Stimulated activated naive B cell treated with anti-CD40 and anti-IgM and Interleukin-4, amounts not matched to agents 10 μg/mL and 1 μg/mL and 100 μg/mL, for 72 hours (primary cell): ENCODE measurements around the gene AGBL4.

Source experiments
- ATAC-seq, 2 donors: fragments of 150-1000 bp; cut with Tn5 transposase; replicated peaks; 2 replicates each; pipeline ENCODE4 v1.10.0; 2021; ENCODE audit warnings: moderate library complexity in 1 of 2
- DNase-seq: peaks from one replicate; pipeline ENCODE4 v3.0.0; 2021
- H3K27ac Mint-ChIP-seq: one replicate; pipeline ENCODE4 v1.8.0; 2022; ENCODE audit warnings: mild to moderate bottlenecking, mixed read lengths
- H3K27me3 Mint-ChIP-seq, 2 donors: one replicate each; pipeline ENCODE4 v1.8.0; 2022; ENCODE audit warnings: mixed read lengths in 2 of 2
- H3K36me3 Mint-ChIP-seq, 2 donors: one replicate each; pipeline ENCODE4 v1.8.0; 2022; ENCODE audit warnings: mixed read lengths in 2 of 2, mild to moderate bottlenecking in 1 of 2
- H3K4me1 Mint-ChIP-seq, 2 donors: one replicate each; pipeline ENCODE4 v1.8.0; 2022; ENCODE audit warnings: mixed read lengths in 2 of 2, mild to moderate bottlenecking in 1 of 2
- H3K4me3 Mint-ChIP-seq, 2 donors: one replicate each; pipeline ENCODE4 v1.8.0; 2022; ENCODE audit warnings: mild to moderate bottlenecking in 2 of 2, mixed read lengths in 2 of 2, moderate library complexity in 1 of 2
- H3K9me3 Mint-ChIP-seq, 2 donors: one replicate each; pipeline ENCODE4 v1.8.0; 2022; ENCODE audit warnings: mixed read lengths in 2 of 2, mild to moderate bottlenecking in 1 of 2

Gene AGBL4

DNA sequence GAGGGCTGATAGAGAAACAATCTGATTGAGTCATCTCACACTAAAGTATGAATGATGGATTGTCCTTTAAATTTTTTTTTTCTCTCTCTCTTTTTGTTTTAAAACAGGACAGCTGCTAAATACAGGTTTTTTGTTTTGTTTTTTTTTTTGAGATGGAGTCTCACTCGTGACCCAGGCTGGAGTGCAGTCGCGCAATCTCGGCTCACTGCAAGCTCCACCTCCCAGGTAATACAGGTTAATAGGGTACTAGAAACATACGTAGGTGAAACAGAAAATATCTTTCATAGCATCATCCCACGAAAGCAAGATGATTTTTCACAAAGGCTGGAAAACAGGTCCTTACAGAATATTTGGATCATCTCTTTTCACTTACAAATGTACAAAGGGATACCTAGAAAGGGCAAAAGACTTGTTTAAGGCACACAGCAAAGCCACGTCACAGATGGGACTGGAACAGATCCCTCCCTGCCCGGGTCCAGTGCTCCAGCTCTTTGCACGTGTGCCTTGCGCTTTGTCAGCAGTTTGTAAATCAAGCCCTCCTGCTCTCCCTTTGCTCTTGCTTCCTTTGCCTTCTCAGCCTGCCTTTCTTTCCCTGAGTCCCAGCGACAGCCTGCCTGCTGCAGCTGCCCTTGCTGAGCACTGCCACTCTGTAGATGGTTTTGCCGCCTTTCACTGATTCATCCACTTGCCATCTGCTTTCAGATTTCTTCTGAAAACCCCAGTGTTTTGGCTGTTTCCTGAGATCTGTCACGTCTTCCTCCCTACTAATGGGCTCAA, 1075.8 kb downstream of the AGBL4 start:
- no peaks in the 10 kb centered on the region for H3K9me3 Mint-ChIP-seq
- no peaks in the 10 kb centered on the region for H3K36me3 Mint-ChIP-seq
- H3K27me3 Mint-ChIP-seq: peaks cover 10 to 26% of the 10 kb centered on the region in 2 donors
- DNase-seq (no peak), ATAC-seq (no peak)
- H3K4me1 Mint-ChIP-seq: peaks cover 0 to 2% of the 10 kb centered on the region in 2 donors
- H3K27ac Mint-ChIP-seq: no peak overlapping the region
- no peak overlapping the region for H3K4me3 Mint-ChIP-seq

DNA sequence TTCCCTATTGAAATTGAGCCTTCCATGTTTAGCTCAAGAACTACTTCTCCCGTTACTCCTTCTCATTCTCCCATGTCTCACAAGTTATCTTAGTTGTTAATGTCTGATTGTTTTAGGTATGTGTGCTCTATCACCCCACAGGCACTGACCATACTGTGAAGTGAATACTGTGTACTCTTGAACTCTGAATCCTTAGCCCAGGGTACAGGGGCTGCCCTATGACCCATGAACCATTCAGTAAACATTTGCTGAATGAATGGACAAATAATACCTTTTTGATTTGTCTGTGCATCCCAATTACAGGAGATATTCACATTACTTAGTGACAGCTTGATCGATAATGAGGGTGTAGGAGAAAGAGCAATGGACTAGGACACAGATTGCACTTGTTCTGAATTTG, 1077.7 kb downstream of the AGBL4 start:
- Mint-ChIP-seq H3K9me3 (no peaks in the 10 kb centered on the region), H3K36me3 (no peaks in the 10 kb centered on the region), H3K27ac (no peak overlapping the region), H3K4me3 (no peak overlapping the region), H3K27me3 (peaks cover 10 to 26% of the 10 kb centered on the region in 2 donors), H3K4me1 (peaks cover 1 to 2% of the 10 kb centered on the region in 2 donors)
- no peak for ATAC-seq
- DNase-seq: no peak

DNA sequence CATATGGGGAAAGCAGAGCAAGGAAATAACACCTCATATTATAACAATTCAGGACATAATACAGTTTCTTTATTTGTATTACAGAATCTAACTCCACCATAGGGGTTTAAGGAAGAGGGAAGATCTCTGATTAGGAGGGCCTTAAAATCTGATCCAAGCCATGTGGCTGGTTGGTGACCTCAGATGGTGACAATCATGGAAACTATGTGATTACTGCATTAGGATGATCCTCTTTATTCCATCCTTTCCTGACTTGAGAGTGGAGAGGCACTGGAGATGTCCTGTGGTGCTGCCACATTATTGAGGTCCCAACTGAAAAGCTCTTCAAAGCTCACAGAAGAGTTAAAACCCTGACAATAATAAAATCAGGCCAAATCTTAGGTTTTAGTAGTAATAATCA, 1078.9 kb downstream of the AGBL4 start:
- no peaks in the 10 kb centered on the region for H3K9me3 Mint-ChIP-seq
- H3K4me3 Mint-ChIP-seq: no peak overlapping the region
- H3K4me1 Mint-ChIP-seq: peaks cover 6 to 7% of the 10 kb centered on the region in 2 donors
- H3K36me3 Mint-ChIP-seq: no peaks in the 10 kb centered on the region
- no peak overlapping the region for H3K27ac Mint-ChIP-seq
- ATAC-seq (no peak), DNase-seq (no peak)
- peaks cover 10 to 26% of the 10 kb centered on the region in 2 donors for H3K27me3 Mint-ChIP-seq

DNA sequence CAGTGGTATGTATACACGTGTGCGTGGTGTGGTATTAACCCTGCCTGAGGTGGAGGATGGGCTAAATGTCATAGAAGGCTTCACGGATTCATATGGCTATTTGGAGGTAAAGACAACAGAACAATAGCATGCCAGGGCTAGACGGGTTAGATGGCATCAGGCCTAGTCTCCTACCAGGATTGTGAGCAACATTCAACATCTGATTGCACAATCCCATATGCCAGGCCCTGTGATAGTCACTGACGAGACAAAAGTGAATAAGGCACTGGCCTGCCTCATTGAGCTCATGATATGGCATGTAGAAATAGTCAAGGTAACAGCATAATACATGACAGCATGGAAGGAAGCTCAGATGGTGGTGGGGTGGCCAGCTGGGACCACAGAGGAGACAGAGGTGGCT, 1079.9 kb downstream of the AGBL4 start:
- peaks cover 6 to 7% of the 10 kb centered on the region in 2 donors for H3K4me1 Mint-ChIP-seq

DNA sequence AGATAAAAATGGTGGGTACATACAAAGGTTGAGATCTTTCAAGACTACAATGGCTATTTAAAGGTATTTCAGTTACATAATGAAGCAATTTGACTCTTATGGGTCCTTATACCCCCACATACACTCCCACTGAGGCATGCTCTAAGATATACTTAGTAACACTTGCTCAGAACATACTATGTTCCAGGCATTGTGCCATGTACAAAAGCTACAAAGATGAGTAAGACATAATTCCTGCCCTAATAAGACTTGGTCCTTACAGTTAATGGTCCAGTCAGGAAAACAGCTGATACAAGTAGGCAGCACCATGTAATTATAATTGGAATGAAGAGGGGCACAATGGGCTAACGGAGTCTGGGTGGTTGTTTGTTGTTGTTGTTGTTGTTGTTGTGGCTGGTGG, 1080.4 kb downstream of the AGBL4 start:
- Mint-ChIP-seq H3K36me3 (no peaks in the 10 kb centered on the region), H3K4me1 (peaks cover 6 to 7% of the 10 kb centered on the region in 2 donors), H3K27me3 (peaks cover 4 to 13% of the 10 kb centered on the region in 2 donors), H3K27ac (no peak overlapping the region), H3K9me3 (no peaks in the 10 kb centered on the region), H3K4me3 (no peak overlapping the region)
- DNase-seq: no peak
- ATAC-seq: no peak

More for the DNA sequence above, 1079.9 kb downstream of the AGBL4 start:
- H3K27me3 Mint-ChIP-seq: peaks cover 7 to 17% of the 10 kb centered on the region in 2 donors
- H3K9me3 Mint-ChIP-seq: no peaks in the 10 kb centered on the region
- no peak overlapping the region for H3K4me3 Mint-ChIP-seq
- ATAC-seq (no peak), DNase-seq (no peak)
- no peaks in the 10 kb centered on the region for H3K36me3 Mint-ChIP-seq
- H3K27ac Mint-ChIP-seq: no peak overlapping the region

DNA sequence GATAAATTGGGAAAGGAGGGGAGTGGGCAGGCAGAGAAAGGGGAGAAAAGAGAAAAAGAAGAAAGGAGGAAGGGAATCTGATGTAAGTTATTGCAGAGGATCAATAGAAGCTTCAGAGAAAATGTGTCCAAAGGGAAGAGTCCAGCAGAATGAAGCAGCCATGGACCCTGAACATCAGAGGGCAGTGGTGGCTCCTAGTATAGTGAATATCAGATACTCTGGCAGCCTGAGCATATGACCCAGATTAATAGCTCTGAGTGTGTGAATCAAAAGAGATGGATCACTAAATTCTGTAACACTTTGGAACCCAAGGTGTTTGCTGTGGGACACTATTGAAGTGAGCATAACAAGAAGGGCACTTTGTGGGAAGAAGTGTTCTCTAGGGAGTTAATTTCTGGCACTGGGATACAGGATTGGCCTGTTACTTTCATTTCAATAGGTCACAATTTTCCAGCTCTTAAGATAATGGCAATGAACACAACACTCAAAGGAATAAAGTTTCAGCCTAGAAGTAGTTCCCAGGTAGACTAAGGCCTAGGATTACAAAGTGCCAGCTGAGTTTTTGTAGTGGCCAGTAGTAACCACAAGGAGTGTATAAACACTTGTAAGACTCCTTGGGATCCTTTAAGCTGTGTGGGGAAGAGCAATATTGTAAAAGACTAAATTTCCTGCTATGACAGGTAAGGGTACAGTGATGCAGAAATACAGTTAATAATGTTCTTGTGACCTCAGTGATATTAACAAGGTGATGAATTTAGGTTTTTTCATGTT, 1082.6 kb downstream of the AGBL4 start:
- Mint-ChIP-seq H3K4me3 (peak overlapping the region in 1 of 2 donors; percentile 2), H3K4me1 (peaks cover 4 to 7% of the 10 kb centered on the region in 2 donors), H3K9me3 (no peaks in the 10 kb centered on the region), H3K27me3 (peaks cover 0 to 7% of the 10 kb centered on the region in 2 donors), H3K36me3 (no peaks in the 10 kb centered on the region), H3K27ac (no peak overlapping the region)
- DNase-seq (no peak), ATAC-seq (peak in 1 of 2 donors; percentile 26)

DNA sequence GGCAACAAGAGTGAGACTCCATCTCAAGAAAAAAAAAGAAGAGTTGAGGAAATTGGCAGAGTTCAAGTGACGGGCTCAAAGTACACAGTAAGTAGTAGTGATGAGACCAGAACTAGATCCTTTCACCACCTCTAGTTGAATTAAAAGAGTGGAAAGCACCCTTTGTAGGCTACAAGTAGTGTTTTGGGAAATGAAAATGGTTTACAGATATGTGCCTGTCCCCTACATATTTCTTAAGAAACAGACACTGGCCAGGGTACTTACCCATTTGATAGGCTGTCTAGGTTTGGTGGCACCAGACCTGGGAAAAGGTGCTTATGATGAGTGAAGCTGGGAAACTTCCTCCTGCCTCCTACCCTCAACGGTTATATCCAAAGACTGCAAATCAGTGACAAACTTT, 1083.4 kb downstream of the AGBL4 start:
- Mint-ChIP-seq H3K27ac (no peak overlapping the region), H3K4me3 (no peak overlapping the region), H3K27me3 (peaks cover under 1 to 9% of the 10 kb centered on the region in 2 donors), H3K36me3 (no peaks in the 10 kb centered on the region), H3K9me3 (no peaks in the 10 kb centered on the region), H3K4me1 (peaks cover 4 to 7% of the 10 kb centered on the region in 2 donors)
- DNase-seq: no peak
- ATAC-seq: peak; percentile 84 to 89

DNA sequence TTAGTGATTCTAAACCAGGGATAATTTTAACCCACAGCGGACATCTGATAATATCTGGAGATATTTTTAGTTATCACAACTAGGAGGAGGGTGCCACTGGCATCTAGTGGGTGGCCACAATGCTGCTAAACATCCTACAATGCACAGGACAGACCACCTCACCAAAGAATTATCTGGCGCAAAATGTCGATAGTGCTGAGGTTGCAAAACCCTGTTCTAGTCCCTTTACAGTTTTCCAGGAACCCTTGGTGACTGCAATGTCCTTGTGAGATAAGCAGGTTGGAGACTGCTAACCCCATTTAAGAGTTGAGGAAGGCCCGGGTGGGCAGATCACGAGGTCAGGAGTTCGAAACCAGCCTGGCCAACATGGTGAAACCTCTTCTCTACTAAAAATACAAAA, 1083.9 kb downstream of the AGBL4 start:
- Mint-ChIP-seq H3K9me3 (no peaks in the 10 kb centered on the region), H3K27ac (no peak overlapping the region), H3K27me3 (peaks cover 6 to 14% of the 10 kb centered on the region in 2 donors), H3K4me1 (peaks cover 4 to 7% of the 10 kb centered on the region in 2 donors), H3K36me3 (no peaks in the 10 kb centered on the region), H3K4me3 (no peak overlapping the region)
- DNase-seq: no peak
- ATAC-seq: no peak

DNA sequence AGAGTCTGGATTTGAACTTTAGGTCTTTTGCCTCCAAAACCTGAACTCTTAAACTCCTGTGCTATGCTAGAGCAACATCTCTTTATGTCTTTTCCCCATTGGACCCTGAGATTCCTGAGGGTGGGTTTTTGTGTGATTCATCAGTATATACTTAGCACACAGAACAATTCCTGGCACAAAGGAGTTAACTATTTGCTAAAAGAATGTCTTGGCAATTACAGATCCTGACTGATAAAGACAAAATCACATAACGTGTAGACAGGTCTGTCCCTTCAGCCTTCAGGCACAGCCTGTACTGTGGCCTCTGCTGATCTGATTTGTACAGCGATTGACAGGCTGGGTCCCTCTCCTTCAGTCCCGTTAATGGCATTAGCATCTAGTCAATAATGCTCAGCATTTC, 1084.7 kb downstream of the AGBL4 start:
- H3K9me3 Mint-ChIP-seq: no peaks in the 10 kb centered on the region
- H3K27ac Mint-ChIP-seq: no peak overlapping the region
- ATAC-seq: no peak
- H3K4me3 Mint-ChIP-seq: no peak overlapping the region
- no peaks in the 10 kb centered on the region for H3K36me3 Mint-ChIP-seq
- peaks cover 11 to 20% of the 10 kb centered on the region in 2 donors for H3K27me3 Mint-ChIP-seq
- H3K4me1 Mint-ChIP-seq: peaks cover 4 to 7% of the 10 kb centered on the region in 2 donors
- no peak for DNase-seq

DNA sequence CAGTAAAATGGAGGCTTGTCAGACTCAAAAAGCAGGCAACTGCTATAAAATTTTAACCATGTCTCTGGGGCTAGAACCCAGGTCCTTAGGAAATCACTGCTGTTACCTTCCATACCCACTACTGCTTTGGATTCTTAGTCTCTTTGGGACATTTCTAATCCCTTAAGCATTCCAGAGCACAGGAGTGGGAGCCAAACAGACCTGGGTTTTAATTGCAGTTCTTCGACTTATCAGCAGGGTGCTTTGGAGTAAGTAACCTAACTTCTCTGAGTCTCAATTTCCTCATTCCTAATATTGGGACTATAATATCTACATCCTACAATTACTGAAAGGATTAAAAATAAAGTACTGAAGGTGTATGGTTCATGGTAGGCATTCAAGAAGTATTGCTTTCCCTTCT, 1086.0 kb downstream of the AGBL4 start:
- no peak for ATAC-seq
- DNase-seq: no peak
- Mint-ChIP-seq H3K4me1 (peaks cover 4 to 7% of the 10 kb centered on the region in 2 donors), H3K27ac (no peak overlapping the region), H3K4me3 (no peak overlapping the region), H3K9me3 (no peaks in the 10 kb centered on the region), H3K36me3 (no peaks in the 10 kb centered on the region), H3K27me3 (peaks cover 11 to 13% of the 10 kb centered on the region in 2 donors)

DNA sequence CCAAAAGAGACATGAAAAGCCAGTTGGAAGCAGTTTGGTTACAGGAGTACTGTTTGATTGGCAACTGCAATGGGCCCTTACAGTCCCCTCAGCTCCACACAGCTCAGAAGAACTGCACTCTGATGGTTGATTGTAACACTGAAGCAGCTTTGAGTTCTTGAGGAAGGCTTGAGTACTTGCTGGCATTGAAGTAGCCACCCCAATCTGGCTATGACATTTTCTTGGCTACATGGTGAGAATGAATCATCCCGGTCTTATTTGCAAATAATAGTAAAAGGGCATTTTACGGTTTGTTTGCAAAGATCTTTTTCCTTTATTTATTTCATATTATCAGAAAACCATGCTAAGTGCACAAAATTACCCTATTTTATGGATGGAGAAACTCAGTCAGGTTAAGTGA, 1087.3 kb downstream of the AGBL4 start:
- Mint-ChIP-seq H3K27me3 (peaks cover 11 to 13% of the 10 kb centered on the region in 2 donors), H3K36me3 (no peaks in the 10 kb centered on the region), H3K4me3 (no peak overlapping the region), H3K9me3 (no peaks in the 10 kb centered on the region), H3K4me1 (peaks cover 4 to 7% of the 10 kb centered on the region in 2 donors), H3K27ac (no peak overlapping the region)
- no peak for ATAC-seq
- DNase-seq: no peak

DNA sequence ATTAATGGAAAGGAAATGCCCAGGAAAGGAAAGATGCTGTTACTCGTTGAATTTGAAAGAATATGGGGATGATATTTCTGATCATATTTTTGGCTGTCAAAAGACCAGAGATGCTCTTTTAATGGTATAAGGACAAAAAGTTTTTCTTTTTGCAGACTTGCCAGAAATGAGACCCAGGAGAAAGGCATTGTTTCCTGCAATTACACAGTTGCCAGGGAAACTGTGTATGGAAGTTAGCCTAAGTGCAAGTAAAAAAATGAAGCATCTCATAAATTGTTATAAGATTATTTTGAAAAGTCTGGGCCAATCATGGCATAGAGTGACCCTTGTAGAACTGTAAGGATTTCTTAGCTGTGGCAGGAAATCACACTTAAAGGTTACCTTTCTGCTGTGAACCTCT, 1091.4 kb downstream of the AGBL4 start:
- ATAC-seq: no peak
- Mint-ChIP-seq H3K27ac (no peak overlapping the region), H3K36me3 (no peaks in the 10 kb centered on the region), H3K27me3 (peaks cover 11 to 13% of the 10 kb centered on the region in 2 donors), H3K9me3 (peaks cover 0 to under 1% of the 10 kb centered on the region in 2 donors), H3K4me3 (no peak overlapping the region), H3K4me1 (peaks cover 0 to 2% of the 10 kb centered on the region in 2 donors)
- DNase-seq: no peak

DNA sequence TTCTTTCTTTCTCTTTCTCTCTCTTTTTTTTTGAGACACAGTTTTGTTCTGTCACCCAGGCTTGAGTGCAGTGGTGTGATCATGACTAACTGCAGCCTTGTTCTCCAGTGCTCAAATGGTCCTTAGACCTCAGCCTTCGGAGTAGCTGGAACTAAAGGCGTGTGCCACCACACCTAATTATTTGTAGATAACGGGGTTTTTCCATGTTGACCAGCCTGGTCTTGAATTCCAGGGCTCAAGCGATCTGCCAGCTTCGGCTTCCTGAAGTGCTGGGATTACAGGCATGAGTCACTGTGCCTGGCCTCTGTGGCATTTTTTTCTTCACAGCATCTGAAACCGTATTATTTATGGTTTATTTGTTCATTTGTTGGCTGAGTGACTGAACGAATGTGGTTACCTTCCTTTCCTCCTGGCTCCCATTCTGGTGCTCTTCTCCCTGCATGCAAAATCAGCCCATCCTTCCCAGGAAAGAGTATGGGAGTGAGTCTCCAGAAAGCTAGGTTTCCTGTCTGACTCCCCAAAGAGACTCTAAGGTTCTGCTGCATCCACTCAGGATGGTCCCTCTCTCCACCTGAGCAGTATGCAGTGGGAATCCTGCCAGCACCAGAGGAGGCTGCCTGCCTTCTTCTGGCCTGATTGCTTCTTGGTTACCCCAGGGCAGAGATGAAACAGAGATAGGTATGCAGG, 1092.1 kb downstream of the AGBL4 start:
- DNase-seq (no peak), ATAC-seq (no peak)
- H3K27me3 Mint-ChIP-seq: peaks cover 11 to 13% of the 10 kb centered on the region in 2 donors
- peaks cover 5 to 6% of the 10 kb centered on the region in 2 donors for H3K9me3 Mint-ChIP-seq
- H3K36me3 Mint-ChIP-seq: peaks cover 3 to 4% of the 10 kb centered on the region in 2 donors
- H3K27ac Mint-ChIP-seq: no peak overlapping the region
- H3K4me1 Mint-ChIP-seq: peaks cover 0 to 2% of the 10 kb centered on the region in 2 donors
- H3K4me3 Mint-ChIP-seq: no peak overlapping the region

DNA sequence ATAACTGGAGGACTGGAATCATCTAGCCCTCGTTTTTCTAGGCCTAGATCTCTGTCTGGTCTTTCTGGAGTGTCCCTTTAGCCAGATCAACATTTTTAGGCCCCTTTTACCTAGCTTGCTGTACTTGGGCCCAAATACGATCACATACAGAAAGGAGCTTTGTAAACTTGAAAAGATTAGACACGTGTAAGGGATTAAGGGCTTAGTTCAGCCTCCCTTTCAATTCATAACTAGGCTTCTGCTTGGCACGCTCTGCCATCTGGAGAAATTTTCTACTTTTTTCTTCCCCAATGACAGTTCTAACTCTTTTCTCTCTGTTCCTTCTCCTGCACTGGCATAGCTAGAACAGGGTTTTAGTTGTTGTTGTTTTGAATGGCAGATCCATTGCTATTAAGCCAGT, 1093.7 kb downstream of the AGBL4 start:
- H3K4me3 Mint-ChIP-seq: no peak overlapping the region
- DNase-seq: no peak

More for the DNA sequence above, 1093.7 kb downstream of the AGBL4 start:
- Mint-ChIP-seq H3K36me3 (peaks cover 3 to 4% of the 10 kb centered on the region in 2 donors), H3K27ac (no peak overlapping the region), H3K27me3 (peaks cover 7 to 8% of the 10 kb centered on the region in 2 donors), H3K4me1 (peaks cover 0 to 2% of the 10 kb centered on the region in 2 donors), H3K9me3 (peaks cover 5 to 6% of the 10 kb centered on the region in 2 donors)
- ATAC-seq: no peak
